SH-SY5Y (cell line): ENCODE data around the gene ALOX12.

Experiments used
- GATA2 ChIP-seq: IDR thresholded peaks from 2 replicates; pipeline ENCODE4 v1.6.1; 2011; ENCODE audit warnings: mild to moderate bottlenecking, low read depth, low read length
- GATA3 ChIP-seq: IDR thresholded peaks from 2 replicates; pipeline ENCODE4 v1.6.1; 2011; ENCODE audit warnings: low read depth, mild to moderate bottlenecking, low read length, moderate library complexity

Gene ALOX12

DNA sequence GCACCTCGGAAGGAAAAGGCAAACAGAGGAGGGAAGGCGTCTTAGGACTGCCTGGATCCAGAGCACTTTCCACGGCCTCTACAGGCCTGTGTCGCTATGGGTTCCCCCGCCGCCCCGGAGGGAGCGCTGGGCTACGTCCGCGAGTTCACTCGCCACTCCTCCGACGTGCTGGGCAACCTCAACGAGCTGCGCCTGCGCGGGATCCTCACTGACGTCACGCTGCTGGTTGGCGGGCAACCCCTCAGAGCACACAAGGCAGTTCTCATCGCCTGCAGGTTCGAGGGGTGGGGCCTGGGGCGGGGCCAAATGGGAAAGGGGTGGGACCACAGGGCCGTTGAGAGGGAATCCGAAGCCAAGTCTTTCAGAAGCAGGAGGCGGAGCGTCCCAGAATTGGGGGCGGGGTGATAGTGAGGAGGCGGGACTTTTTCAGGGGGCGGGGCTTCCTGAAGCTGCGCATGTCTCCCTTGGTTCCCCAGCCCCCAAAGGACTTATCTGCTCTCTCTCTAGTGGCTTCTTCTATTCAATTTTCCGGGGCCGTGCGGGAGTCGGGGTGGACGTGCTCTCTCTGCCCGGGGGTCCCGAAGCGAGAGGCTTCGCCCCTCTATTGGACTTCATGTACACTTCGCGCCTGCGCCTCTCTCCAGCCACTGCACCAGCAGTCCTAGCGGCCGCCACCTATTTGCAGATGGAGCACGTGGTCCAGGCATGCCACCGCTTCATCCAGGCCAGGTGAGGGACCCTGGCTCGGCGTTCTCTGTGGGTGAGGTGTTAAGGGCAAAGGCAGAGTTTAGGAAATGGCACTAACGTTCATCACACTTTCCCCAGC is 27.9 kb downstream of the ALOX12 start:
- TF ChIP-seq GATA2 (no peak), GATA3 (no peak)

- no peak for TF ChIP-seq GATA3
- no peak for TF ChIP-seq GATA2
Observed at GRCh38 chr17:7024402-7024785, 28.5 kb downstream of the ALOX12 start.

GRCh38 chr17:7025245-7025644 is 29.4 kb downstream of the ALOX12 start:
- no peak for TF ChIP-seq GATA2
- TF ChIP-seq GATA3 = no peak

GRCh38 chr17:7026471-7027115 is 30.7 kb downstream of the ALOX12 start:
- no peak for TF ChIP-seq GATA3
- TF ChIP-seq GATA2 = no peak

- no peak for TF ChIP-seq GATA2
- TF ChIP-seq GATA3 = no peak
Observed at GRCh38 chr17:7027335-7027734, 31.5 kb downstream of the ALOX12 start.

GRCh38 chr17:7029096-7029495 is 33.2 kb downstream of the ALOX12 start:
- no peak for TF ChIP-seq GATA3

DNA sequence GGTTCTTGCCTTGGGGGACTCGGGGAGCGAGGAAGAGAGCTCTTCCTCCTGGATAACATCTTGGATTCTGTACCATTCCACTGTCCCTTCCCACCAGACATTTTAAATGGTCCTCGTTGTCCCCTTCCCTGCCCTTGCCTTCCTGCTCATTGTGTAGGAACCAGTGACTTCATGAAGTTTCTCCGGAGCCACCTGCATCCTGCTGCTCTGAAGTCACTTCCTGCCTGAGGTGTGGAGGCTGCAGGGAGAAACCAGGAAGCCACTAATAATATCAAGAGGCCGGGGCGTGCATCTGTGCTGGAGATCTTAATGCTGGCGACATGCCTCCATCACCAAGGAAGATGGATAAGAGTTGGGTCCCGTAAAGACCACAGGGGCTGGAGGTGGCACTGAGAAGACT is 33.8 kb downstream of the ALOX12 start:
- TF ChIP-seq GATA3 = no peak
- TF ChIP-seq GATA2 = no peak

DNA sequence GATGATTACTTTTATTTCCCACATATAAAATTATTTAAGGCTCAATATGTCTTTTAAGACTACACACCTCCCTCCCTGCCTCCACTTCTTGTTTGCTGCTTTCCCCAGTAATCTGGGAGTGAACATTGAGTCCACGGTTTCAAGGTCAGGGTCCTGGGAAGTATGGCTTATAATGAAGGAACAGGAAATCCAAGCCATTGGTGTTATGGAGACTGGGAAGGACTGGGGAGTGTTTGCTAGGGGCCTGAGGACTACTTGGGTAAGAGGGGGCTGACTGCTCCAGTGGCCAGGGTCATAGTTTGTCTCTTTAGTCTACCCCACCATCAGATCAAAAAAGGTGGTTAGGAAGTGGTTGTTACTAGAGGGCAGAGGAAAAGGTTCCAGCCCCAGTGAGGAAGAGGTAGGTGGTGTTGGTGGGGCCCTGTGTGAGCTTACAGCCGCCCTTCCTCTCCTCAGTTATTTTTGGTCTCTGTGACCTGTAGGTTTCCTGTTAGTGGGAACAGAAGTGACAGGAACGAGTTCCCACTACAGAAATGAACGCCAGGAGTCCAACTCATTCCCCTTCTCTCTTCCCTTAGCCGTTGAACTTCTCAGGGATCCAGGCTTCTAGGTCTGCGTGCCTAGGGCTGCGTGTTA is 39.2 kb downstream of the ALOX12 start:
- TF ChIP-seq GATA2 = no peak

DNA sequence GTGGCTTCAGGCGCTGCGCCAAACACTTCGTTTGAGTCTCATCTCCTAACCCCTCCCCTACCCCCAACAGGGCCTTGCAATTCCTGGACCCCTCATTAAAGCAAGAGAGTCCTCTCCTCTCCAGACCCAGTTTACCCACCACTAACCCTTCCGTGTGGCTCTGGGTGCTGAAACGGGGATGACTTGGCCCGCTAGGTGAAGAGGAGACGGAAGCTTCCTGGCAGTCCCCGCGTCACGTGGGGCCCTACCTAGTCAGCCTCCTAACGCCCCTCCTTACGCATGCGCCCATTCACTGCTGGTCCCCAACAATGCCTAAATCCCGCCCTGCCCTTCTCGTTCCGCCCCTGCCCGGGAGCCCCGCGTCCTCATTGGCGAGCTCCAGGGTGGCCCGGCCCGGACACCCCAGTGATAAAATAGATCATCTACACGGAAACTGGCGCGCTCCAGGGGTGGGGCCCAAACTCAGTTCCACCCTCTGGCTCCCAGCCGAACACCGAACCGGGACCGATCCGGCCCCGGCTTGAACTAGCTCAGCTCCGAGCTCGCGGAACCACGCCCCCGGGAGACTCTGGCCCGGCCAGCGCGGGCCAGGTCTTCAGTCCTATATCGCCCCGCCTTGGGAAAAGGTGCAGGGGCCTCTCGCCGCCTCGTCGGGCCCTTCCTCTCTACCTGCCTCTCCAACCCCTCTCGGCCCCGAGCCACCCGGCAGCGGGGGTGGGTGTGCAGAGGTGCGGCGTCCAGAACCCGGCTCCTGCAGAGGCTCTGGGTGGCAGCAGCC is 39.9 kb downstream of the ALOX12 start, which contains the start of gene SLC16A13:
Gene SLC16A13 (plus strand): TSS at position 425 of the 778 bp plus-strand sequence. CDS start 368 bp downstream, outside the sequence.
- TF ChIP-seq GATA3 = no peak
- TF ChIP-seq GATA2 = no peak

- no peak for TF ChIP-seq GATA3
- no peak for TF ChIP-seq GATA2
Observed at GRCh38 chr17:7038025-7038862, 42.4 kb downstream of the ALOX12 start.

GRCh38 chr17:7039832-7040231 is 44.0 kb downstream of the ALOX12 start:
- TF ChIP-seq GATA3 = no peak
- TF ChIP-seq GATA2 = no peak

- no peak for TF ChIP-seq GATA2
- TF ChIP-seq GATA3 = no peak
Observed at GRCh38 chr17:7041607-7042500, 46.0 kb downstream of the ALOX12 start.
